Amygdala (tissue), 56 donors: ENCODE results near the gene ANKLE2.
"Not testable (repeated sequence)": the region's sequence is repeated elsewhere in the genome, so short reads cannot be mapped to it uniquely, and the experiment has no call there.

Source experiments
- DNase-seq, 56 donors: peaks; one replicate each; lab custom pipeline; 2025; lab: John Stamatoyannopoulos, UW

The ANKLE2 gene

GRCh38 chr12:132779781-132780353, 18.2 kb upstream of the ANKLE2 start:
- no peak for DNase-seq

GRCh38 chr12:132777614-132778013, 16.0 kb upstream of the ANKLE2 start:
- DNase-seq, result no peak

DNA sequence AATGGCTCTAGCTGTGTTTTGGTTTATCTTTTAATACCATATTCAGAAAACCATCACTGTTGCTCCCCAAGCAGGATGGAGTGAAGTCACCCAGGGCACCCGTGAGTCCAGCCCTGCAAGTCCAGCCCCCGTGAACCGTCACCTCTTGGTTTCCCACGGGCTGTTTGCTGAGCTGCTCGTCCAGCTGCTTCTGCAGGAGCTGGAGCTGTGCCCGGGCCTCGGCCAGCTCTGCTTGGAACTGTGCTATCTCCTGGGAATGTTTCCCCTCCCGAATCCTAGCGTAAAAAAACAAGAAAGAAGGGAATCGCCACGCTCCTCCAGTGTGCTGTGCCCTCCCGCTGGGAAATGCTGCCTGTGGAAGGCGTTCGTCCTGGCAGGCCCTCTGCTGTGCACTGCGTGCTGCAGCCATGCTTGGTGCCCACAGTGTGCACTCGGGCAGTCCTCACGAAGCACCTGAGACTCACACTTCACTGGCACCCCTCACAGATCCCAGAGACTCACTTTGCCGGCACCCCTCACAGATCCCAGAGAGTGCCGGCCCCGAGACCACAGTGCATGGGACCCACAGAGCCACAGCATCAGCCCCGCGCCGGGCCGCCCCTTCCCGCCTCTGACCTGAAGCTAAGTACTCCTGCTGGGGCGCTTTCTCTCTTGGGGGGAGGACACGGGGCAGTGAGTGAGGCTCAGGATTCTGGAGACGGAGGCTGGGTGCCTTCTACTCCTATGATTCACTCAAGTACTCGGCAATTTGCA, 15.4 kb upstream of the ANKLE2 start:
- peak in 14 of 56 donors; percentile 5 to 54 (median 28) for DNase-seq

DNA sequence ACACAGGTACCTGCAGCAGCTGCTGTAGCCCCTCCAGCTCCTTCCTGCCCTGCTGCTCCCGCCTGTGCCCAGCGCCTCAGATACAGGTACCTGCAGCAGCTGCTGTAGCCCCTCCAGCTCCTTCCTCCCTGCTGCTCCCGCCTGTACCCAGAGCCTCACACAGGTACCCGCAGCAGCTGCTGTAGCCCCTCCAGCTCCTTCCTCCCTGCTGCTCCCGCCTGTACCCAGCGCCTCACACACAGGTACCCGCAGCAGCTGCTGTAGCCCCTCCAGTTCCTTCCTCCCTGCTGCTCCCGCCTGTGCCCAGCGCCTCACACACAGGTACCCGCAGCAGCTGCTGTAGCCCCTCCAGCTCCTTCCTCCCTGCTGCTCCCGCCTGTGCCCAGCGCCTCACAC, 14.6 kb upstream of the ANKLE2 start:
- DNase-seq, result not testable (repeated sequence)

DNA sequence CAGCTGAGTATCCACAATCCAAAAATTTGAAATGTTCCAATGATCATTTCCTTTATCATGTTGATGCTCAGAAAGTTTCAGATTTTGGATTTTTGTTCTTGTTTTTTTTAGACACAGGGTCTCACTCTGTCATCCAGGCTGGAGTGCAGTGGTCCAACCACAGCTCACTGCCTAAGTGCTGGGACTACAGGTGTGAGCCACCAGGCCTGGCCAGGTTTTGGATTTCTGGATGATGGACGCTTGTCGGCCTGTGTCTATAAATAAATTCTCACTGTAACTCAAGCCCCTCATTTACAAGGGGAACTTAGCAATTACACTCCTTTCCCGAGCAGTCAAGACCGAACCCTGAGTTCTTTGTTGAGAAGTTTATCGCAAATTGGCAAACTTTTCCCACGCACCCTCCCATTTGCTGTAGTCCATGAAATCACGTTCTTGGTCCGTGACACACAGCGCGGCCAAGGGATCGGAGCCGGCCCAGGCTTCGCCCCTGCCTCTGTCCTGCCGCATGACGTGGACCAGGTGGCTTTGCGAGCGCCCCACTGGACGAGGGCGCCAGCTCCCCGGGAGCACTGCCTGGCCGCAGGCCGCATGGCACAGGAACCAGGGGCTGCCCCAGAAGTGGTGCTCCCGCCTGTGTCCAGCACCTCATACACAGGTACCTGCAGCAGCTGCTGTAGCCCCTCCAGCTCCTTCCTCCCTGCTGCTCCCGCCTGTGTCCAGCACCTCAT, 14.0 kb upstream of the ANKLE2 start:
- DNase-seq, result no peak

DNA sequence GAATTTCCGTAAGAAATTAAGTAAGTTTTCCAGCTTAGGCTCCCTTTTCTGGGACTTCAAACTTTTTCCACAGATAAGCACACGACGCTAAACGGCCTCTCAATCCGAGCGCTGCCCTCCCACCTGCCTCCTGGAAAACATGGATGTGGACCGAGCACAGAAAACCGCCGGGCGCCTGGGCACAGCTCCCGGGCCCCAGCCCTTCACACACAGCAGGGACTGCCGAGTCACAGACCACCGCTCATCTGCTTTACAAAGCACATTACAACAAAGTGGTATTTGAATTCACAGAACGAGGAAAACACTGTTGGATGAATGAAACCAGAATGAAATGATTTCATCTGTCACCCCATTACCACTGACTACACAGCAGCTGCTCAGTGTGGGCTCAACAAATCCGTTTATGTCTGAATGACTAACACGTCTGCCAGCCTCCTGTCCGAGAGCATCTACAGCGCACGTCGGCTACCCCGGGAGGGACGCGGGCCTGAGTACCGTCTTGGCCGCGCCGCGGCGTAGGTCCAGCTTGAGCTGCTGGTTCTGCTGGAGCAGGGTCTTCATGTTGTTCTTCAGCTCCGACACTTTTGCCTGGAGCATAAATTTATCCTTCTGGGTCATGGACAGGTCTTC, 13.1 kb upstream of the ANKLE2 start:
- peak in 3 of 56 donors; percentile 6 to 33 (median 22) for DNase-seq

DNA sequence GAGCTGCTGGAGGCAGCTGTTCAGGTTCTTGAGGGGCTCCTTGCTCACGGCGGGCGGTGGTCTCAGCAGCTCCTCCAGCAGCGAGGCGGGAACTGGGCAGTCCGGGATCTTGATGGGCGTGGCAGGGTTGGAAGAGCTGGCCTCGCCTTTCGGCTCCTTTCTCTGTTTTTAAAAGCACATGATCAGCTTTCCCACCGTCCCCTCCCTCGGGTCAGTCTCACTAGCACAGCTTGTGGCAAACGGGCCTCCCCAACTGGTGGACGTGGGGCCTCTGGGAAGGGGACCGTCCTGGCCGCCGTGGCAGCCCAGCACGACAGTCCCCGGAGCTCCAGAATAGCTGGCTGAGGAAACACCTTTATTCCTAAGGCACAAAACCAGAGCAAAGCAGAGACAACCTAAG, 12.5 kb upstream of the ANKLE2 start:
- DNase-seq, result no peak

GRCh38 chr12:132773077-132773955, 11.7 kb upstream of the ANKLE2 start:
- DNase-seq, result no peak

- DNase-seq, result peak in 2 of 56 donors; percentile 15 to 33
Observed at GRCh38 chr12:132772606-132773005, 11.0 kb upstream of the ANKLE2 start.

DNA sequence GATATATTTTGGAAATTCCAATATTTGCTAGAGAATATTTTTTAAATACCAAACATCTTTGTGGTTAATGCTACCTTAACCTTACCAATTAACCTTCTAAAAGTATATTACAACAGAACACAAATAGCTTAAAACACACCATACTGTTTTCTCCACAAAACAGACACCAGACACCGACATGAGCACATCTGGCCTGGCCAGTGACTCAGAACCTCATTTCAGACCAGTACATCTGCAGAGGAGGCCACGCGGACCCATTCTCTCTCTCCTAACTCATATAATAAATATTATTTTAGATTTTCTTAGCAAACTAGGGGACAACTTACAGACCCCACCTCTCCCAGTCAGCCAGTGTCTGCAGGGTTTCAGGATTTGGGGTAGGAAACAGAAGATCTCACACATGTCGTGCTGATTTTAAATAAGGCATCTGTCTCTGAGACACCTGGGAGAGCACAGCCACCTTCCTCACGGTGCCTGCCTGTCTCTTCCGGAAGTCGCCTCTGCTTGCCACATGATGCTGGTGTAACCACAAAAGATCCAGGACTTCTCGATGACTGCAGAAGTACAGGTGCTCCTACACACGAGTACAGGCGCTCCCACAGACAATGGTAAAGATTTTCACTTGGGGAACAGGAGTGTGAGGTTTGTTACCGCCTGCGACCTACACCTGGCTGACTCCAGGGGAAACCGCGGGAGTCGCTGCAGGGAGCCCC, 9.7 kb upstream of the ANKLE2 start:
- no peak for DNase-seq

DNA sequence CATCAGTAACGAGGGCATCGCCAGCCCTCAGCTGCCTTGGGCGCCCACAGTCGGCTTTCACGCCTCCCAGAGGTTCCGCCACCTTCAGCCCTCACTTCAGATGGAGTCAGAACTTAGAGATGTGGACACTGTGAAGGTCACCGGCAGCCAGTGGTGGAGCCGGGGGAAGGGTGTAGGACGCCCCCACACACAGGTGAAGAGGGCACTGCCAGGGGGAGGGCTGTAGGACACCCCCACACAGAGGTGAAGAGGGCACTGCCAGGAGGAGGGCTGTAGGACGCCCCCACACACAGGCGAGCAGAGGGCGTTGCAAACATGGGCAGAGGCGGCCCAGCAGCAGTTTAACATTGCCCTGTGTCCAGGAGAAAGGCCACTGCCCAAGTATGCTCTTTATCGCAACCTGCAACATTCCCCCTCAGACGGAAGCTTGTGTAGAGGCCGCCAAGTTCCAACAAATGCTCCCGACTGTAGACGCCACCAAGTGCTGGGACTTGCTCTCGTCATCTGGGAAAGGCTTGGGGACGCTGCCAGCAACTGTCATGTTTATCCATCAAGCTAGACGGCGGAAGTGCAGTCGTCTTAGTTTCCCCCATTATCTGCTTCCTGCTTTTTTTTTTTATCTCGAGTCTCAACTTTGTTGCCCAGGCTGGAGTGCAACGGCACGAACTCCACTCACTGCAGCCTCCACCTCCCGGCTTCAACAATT, 4.9 kb upstream of the ANKLE2 start:
- DNase-seq, result peak in 7 of 56 donors; percentile 9 to 66 (median 21)

DNA sequence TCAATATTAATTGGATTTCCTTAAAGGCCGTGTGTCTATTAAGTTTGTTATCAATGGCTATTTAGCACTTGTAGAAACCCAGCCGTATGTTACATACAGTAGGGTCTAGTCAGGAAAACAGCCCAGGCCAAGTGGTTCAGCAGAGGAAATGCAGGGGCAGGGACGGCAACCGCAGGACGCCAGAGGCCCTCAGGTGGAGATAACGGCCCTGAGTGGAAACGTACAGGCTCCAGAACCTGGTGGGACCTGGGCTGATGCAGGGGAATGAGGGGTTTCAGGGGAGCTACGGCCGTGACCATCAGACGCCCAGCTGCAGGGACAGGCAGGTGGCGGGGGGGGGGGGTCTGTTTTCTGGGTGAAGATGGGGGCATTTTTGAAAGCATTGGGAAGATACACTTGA, 3.7 kb upstream of the ANKLE2 start:
- DNase-seq, result no peak

GRCh38 chr12:132764231-132764630, 2.6 kb upstream of the ANKLE2 start:
- DNase-seq, result no peak

DNA sequence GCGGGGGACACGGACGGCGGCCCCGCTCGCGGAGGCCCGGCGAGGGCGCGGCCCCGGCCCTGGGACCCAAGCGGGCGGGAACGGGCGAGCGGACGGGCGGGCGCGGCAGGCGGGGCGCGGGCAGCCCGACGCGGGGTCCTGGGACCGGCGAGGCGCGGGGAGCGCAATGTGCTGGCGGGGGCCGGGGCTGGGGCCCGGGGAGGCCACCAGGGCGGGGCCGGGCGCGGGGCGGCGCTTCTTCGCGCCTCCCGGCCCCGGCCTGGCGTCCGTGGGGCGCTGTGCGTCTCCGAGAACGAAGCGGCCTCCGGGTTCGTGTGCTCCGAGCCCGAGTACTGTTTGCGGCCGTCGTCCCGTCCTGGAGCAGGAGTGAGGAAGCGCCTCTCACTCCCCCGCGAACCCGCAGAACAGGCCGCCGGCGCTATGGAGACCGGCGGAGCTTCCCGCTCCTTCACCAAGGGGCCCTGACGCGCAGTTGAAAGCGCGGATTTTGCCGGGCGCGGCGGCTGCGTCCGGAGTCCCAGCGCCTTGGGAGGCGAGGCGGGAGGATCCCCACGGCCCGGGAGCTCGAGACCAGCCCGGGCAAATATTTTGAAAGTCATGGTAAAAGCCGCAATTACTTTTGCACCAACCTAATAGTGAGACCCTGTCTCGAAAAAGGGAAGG, 420 bp upstream of the ANKLE2 start:
- peak in 52 of 56 donors; percentile 14 to 84 (median 62) for DNase-seq

- no peak for DNase-seq
Observed at GRCh38 chr12:132759359-132759758, 2.3 kb downstream of the ANKLE2 start.

- DNase-seq, result not testable (repeated sequence)
Observed at GRCh38 chr12:132758825-132759224, 2.8 kb downstream of the ANKLE2 start.

- no peak for DNase-seq
Observed at GRCh38 chr12:132754160-132754932, 7.3 kb downstream of the ANKLE2 start.
